ENCODE results near the gene GATAD2A.

DNA sequence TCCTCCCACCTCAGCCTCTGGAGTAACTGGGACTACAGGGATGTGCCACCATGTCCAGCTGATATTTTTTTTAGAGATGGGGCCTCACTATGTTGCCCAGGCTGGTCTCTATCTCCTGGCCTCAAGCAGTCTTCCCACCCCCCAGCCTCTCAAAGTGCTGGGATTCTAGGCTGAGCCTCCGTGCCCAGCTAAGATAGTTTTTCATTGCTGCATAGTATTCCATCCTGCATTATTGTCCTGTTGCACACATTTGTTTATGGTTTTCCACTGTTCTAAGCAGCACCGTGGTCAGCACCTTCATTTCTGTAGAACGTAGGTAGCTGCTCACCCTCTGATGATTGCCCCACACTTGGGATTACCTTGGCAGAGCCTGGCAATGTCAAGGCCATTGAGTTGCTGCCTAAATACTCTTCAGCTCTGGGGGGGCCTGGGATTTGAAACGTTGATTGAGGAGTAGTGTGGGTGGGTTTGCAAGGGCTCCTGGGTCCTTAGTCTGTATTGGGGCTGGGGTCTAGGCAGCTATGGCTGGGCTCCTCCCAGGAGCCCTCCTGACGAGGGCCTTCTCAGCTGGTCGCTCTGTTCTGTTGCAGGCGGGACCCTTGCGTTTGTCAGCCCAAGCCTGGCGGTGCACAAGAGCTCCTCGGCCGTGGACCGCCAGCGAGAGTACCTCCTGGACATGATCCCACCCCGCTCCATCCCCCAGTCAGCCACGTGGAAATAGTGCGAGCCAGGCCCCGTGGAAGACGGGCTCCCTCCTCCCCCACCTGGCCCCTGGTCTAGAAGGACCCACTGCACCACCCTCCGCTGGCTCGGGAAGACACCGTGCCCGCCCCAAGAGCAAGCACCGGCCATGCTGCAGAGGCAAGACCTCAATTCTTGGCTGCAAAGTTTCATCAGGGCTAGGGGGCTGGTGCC lies 99.5 kb downstream of the GATAD2A start:
- TF ChIP-seq CTCF (IDR thresholded peaks at IDR 0.05) (no peak), POLR2A (IDR thresholded peaks at IDR 0.05) (no peak)
